ENCODE results near the gene FIG4.

DNA sequence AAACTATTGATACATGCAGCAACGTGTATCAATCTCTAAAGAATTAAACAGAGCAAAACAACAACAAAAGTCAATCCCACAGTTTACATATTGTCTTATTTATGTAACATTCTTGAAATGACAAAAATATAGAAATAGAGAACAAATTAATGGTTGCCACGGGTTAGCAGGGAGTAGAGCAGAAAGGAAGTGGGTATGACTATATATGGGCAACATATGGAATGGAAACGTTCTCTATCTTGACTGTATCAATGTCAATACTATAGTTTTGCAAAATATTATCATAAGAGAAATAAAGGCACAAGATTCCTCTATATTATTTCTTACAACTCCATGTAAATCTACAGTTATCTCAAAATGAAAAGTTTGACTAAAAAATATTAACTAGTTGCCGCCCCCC lies 12.9 kb upstream of the FIG4 start:
- TF ChIP-seq, protein P1, sequence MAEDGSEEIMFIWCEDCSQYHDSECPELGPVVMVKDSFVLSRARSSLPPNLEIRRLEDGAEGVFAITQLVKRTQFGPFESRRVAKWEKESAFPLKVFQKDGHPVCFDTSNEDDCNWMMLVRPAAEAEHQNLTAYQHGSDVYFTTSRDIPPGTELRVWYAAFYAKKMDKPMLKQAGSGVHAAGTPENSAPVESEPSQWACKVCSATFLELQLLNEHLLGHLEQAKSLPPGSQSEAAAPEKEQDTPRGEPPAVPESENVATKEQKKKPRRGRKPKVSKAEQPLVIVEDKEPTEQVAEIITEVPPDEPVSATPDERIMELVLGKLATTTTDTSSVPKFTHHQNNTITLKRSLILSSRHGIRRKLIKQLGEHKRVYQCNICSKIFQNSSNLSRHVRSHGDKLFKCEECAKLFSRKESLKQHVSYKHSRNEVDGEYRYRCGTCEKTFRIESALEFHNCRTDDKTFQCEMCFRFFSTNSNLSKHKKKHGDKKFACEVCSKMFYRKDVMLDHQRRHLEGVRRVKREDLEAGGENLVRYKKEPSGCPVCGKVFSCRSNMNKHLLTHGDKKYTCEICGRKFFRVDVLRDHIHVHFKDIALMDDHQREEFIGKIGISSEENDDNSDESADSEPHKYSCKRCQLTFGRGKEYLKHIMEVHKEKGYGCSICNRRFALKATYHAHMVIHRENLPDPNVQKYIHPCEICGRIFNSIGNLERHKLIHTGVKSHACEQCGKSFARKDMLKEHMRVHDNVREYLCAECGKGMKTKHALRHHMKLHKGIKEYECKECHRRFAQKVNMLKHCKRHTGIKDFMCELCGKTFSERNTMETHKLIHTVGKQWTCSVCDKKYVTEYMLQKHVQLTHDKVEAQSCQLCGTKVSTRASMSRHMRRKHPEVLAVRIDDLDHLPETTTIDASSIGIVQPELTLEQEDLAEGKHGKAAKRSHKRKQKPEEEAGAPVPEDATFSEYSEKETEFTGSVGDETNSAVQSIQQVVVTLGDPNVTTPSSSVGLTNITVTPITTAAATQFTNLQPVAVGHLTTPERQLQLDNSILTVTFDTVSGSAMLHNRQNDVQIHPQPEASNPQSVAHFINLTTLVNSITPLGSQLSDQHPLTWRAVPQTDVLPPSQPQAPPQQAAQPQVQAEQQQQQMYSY (CRISPR knock-in tag; IDR thresholded peaks at IDR 0.05) = no peak
- TF ChIP-seq ETV6 (CRISPR knock-in tag; IDR thresholded peaks at IDR 0.05) = no peak
- TF ChIP-seq, protein P2, sequence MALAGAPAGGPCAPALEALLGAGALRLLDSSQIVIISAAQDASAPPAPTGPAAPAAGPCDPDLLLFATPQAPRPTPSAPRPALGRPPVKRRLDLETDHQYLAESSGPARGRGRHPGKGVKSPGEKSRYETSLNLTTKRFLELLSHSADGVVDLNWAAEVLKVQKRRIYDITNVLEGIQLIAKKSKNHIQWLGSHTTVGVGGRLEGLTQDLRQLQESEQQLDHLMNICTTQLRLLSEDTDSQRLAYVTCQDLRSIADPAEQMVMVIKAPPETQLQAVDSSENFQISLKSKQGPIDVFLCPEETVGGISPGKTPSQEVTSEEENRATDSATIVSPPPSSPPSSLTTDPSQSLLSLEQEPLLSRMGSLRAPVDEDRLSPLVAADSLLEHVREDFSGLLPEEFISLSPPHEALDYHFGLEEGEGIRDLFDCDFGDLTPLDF (CRISPR knock-in tag; IDR thresholded peaks at IDR 0.05) = no peak

All from WTC11 (cell line).